ENCODE measurements around the gene RBBP6.
"Not testable (repeated sequence)": the region's sequence is repeated elsewhere in the genome, so short reads cannot be mapped to it uniquely, and the experiment has no call there.

RBBP6 gene

DNA sequence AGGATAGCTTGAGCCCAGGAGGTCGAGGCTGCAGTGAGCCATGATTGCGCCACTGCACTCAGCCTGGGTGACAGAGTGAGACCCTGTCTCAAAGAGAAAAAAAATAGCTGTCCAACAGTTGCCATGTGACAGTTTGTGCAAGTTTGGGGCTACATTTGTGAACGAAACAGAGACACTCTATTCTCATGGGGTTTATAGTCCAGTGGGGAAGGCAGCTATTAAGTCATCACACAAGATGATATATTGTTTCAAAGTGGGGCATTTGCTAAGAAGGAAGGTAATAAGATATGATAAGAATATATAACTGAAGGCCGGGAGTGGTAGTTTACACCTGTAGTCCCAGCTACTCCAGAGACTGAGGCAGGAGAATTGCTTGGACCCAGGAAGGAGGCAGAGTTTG lies 73.3 kb downstream of the RBBP6 start:
- ChIA-PET CTCF (interaction anchor here (0.7 to 0.9 kb wide), 2 partner anchors 32 to 116 kb away, joined by 4 read pairs; no protein-coding TSS in a partner anchor), POLR2A (ENCODE audit: low non-redundant PET) (no interaction called here)
- no peak overlapping the region for H3K27ac ChIP-seq
- no peak for DNase-seq (ENCODE audit: low spot score)
- TF ChIP-seq, protein P1, sequence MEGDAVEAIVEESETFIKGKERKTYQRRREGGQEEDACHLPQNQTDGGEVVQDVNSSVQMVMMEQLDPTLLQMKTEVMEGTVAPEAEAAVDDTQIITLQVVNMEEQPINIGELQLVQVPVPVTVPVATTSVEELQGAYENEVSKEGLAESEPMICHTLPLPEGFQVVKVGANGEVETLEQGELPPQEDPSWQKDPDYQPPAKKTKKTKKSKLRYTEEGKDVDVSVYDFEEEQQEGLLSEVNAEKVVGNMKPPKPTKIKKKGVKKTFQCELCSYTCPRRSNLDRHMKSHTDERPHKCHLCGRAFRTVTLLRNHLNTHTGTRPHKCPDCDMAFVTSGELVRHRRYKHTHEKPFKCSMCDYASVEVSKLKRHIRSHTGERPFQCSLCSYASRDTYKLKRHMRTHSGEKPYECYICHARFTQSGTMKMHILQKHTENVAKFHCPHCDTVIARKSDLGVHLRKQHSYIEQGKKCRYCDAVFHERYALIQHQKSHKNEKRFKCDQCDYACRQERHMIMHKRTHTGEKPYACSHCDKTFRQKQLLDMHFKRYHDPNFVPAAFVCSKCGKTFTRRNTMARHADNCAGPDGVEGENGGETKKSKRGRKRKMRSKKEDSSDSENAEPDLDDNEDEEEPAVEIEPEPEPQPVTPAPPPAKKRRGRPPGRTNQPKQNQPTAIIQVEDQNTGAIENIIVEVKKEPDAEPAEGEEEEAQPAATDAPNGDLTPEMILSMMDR (conservative IDR thresholded peaks at IDR 0.05; ENCODE audit: low read depth) = no peak

- H3K27ac ChIP-seq; DNase-seq (ENCODE audit: low spot score); POLR2A ChIA-PET (ENCODE audit: low non-redundant PET): not testable (repeated sequence)
- CTCF ChIA-PET = interaction anchor here (0.7 kb wide), 1 partner anchor 116 kb away, joined by 4 read pairs; no protein-coding TSS in a partner anchor
Observed at GRCh38 chr16:24613267-24613666, 73.9 kb downstream of the RBBP6 start.

GRCh38 chr16:24617502-24617901 lies 78.1 kb downstream of the RBBP6 start:
- no peak for DNase-seq (ENCODE audit: low spot score)
- TF ChIP-seq, protein P1 (conservative IDR thresholded peaks at IDR 0.05; ENCODE audit: low read depth) = no peak
- no peak overlapping the region for H3K27ac ChIP-seq
- ChIA-PET CTCF (no interaction called here), POLR2A (ENCODE audit: low non-redundant PET) (no interaction called here)
